Dermis microvascular lymphatic vessel endothelial cell (primary cell): ENCODE data around the gene ZFHX3. TPM values are rescaled to one million over a fixed set of nuclear protein-coding genes. Genes with fewer than 3 reads are reported as not detected.
A peak's percentile ranks its signal among the peaks of the same experiment; 100 is the strongest.

ENCODE experiments used
- DNase-seq, 2 donors: peaks; one replicate each; pipeline versions ENCODE4 v3.0.0 to v3.0.0-alpha.2; 2010; ENCODE audit warnings: low read depth in 2 of 2
- total RNA-seq: library from RNA; depleted of rRNA; stranded (reverse); fragments of >200 nt; gene quantifications from 2 replicates; pipeline ENCODE4 v1.2.1, GENCODE V29; 2014

The ZFHX3 gene
- total RNA-seq, 1 donor from 2014 or later, result 4.4 TPM

- no peak for DNase-seq
Measured at GRCh38 chr16:73069581-73070262, 21.8 kb upstream of the ZFHX3 start.

- peak in 1 of 2 donors; percentile 97 for DNase-seq
Measured at GRCh38 chr16:73068541-73069401, 20.8 kb upstream of the ZFHX3 start.

- DNase-seq, result no peak
Measured at GRCh38 chr16:73067671-73068540, 20.0 kb upstream of the ZFHX3 start.

GRCh38 chr16:73066927-73067670, 19.2 kb upstream of the ZFHX3 start:
- peak in 1 of 2 donors; percentile 90 for DNase-seq

GRCh38 chr16:73066331-73066926, 18.5 kb upstream of the ZFHX3 start:
- no peak for DNase-seq

GRCh38 chr16:73065632-73066330, 17.9 kb upstream of the ZFHX3 start:
- DNase-seq, result no peak

GRCh38 chr16:73064994-73065545, 17.1 kb upstream of the ZFHX3 start:
- DNase-seq, result no peak

GRCh38 chr16:73064212-73064993, 16.5 kb upstream of the ZFHX3 start:
- peak in 1 of 2 donors; percentile 57 for DNase-seq

- DNase-seq, result no peak
Measured at GRCh38 chr16:73063854-73064211, 15.9 kb upstream of the ZFHX3 start.

GRCh38 chr16:73062743-73063733, 15.1 kb upstream of the ZFHX3 start:
- no peak for DNase-seq

- DNase-seq, result no peak
Measured at GRCh38 chr16:73062001-73062616, 14.2 kb upstream of the ZFHX3 start.

- DNase-seq, result no peak
Measured at GRCh38 chr16:73060892-73061490, 13.1 kb upstream of the ZFHX3 start.

- peak in 1 of 2 donors; percentile 53 for DNase-seq
Measured at GRCh38 chr16:73059779-73060615, 12.1 kb upstream of the ZFHX3 start.

GRCh38 chr16:73058616-73059409, 10.9 kb upstream of the ZFHX3 start:
- DNase-seq, result peak in 1 of 2 donors; percentile 68

GRCh38 chr16:73058221-73058615, 10.3 kb upstream of the ZFHX3 start:
- peak in 1 of 2 donors; percentile 55 for DNase-seq
